Activated CD4-positive, alpha-beta T cell treated with anti-CD3 and anti-CD28 coated beads, Interleukin-2, Interleukin-4, amounts not matched to agents 100 ng/mL and 50 ng/mL, durations not matched to agents 16 hours and 8 hours (primary cell): ENCODE measurements around the gene DSP.
A peak's percentile ranks its signal among the peaks of the same experiment; 100 is the strongest.

Experiments used
- DNase-seq: peaks from one replicate; pipeline ENCODE4 v3.0.0-alpha.2; 2020; ENCODE audit warnings: low spot score

The DSP gene, protein sequence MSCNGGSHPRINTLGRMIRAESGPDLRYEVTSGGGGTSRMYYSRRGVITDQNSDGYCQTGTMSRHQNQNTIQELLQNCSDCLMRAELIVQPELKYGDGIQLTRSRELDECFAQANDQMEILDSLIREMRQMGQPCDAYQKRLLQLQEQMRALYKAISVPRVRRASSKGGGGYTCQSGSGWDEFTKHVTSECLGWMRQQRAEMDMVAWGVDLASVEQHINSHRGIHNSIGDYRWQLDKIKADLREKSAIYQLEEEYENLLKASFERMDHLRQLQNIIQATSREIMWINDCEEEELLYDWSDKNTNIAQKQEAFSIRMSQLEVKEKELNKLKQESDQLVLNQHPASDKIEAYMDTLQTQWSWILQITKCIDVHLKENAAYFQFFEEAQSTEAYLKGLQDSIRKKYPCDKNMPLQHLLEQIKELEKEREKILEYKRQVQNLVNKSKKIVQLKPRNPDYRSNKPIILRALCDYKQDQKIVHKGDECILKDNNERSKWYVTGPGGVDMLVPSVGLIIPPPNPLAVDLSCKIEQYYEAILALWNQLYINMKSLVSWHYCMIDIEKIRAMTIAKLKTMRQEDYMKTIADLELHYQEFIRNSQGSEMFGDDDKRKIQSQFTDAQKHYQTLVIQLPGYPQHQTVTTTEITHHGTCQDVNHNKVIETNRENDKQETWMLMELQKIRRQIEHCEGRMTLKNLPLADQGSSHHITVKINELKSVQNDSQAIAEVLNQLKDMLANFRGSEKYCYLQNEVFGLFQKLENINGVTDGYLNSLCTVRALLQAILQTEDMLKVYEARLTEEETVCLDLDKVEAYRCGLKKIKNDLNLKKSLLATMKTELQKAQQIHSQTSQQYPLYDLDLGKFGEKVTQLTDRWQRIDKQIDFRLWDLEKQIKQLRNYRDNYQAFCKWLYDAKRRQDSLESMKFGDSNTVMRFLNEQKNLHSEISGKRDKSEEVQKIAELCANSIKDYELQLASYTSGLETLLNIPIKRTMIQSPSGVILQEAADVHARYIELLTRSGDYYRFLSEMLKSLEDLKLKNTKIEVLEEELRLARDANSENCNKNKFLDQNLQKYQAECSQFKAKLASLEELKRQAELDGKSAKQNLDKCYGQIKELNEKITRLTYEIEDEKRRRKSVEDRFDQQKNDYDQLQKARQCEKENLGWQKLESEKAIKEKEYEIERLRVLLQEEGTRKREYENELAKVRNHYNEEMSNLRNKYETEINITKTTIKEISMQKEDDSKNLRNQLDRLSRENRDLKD (N-terminal part only)

DNA sequence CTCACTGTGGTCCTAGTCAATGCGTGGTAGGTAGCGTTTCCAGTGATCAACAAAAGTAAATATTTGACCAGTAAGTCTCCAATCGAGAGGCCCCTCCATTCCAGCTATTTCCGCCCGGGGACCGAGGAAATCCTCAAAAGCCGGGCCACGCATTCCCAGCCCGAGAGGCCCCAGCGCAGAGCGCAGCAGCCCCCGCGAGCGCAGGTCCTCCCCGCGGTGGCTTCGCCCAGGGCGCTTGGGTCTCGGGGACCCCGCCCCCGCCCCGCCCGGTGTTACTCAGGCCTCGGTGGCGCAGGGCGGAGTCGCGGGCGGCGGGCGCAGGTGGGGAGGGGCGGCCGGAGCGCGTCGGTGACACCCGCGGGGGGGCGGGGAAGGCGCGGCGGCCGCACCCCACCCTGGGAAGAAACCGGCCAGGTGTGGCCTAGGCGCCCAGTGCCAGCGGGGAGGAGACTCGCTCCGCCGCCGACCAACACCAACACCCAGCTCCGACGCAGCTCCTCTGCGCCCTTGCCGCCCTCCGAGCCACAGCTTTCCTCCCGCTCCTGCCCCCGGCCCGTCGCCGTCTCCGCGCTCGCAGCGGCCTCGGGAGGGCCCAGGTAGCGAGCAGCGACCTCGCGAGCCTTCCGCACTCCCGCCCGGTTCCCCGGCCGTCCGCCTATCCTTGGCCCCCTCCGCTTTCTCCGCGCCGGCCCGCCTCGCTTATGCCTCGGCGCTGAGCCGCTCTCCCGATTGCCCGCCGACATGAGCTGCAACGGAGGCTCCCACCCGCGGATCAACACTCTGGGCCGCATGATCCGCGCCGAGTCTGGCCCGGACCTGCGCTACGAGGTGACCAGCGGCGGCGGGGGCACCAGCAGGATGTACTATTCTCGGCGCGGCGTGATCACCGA, at the start of gene DSP:
TSS of gene DSP (plus strand) at position 497 of the 890 bp plus-strand sequence. CDS start at position 742, 245 bp downstream.
- peak; percentile 6 for DNase-seq

DNA sequence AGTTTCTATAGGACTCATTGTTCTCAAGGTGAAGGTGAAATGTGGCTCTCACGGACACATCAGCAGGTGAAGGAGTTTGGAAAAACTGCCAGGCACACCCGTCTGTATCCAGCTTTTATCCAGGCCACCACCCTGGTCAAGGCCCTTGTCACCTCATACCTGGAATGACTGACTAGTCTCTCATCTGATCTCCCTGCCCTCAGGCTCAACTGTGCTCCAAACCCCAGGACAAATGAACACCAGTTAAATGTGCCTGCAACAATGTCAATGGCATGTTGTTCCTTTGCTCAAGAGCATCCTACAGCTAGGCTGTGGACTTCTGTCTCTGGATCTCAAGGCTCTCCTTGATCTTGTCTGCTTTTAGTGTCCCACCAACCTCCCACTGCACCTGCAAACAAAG, 47.6 kb upstream of the DSP start:
- DNase-seq, result no peak

DNA sequence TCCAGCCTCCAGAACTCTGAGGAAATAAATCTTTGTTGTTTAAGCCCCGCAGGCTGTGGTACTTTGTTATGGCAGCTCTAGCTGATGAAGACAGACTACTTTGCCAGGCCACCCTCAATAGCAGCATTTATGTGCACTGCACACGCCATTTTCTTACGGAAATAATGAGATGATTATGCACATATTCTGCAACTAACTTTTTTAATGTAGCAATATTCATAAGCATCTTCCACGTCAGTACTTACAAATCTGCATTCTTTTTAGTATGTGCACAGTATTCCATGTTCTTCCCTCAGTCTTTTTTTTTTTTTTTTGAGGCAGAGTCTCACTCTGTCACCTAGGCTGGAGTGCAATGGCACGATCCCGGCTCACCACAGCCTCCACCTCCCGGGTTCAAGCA, 46.8 kb upstream of the DSP start:
- DNase-seq, result no peak

DNA sequence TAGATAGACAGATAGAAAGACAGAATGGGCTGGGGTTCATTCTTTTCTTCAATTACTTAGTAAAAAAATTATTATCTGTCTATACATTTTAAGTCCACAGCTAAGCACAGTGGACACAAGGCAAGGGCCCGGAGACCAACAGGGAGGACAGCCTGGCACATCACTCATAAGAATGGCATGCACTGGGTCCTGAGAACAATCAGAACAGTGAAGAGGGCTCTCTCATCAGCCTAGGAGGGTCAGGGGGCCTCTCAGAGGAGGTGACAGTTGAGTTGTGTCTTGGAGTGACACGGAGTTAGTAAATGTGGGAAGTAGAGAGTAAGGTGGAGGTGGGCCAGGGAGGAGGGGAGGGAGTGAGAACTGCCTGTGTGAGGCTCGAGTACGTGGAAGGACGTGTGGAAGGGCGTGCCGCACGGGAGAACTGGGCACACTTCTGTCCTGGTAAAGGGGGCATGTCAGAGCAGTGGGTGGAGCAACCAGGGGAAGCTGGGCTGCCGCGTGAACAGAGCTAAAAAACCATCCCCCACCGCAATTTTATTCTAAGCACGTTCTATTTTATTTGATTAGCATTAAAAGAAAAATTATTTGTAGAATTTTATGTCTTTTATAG, 45.1 kb upstream of the DSP start:
- DNase-seq, result no peak

DNA sequence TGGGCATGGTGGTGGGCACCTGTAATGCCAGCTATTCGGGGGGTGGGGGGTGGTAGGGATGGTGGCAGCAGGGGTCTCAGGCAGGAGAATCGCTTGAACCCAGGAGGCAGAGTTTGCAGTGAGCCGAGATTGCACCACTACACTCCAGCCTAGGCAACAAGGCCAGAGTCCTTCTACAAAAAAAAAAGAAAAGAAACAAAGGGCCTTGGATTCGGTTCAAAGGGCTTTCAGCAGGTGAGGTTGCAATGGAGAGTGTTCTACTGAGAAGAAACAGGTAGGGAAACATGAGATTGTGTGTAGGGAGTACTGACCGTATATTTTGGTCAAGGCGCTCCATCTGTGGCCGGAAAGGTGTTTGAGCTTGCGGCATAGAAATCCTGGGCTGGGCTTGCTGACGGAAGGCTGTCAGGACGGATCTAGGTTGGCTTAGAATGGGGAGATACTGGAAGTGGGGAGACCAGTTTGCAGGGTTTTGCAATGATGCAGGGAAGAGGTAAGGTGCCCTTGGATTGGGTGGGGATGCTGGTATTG, 40.7 kb upstream of the DSP start:
- no peak for DNase-seq

DNA sequence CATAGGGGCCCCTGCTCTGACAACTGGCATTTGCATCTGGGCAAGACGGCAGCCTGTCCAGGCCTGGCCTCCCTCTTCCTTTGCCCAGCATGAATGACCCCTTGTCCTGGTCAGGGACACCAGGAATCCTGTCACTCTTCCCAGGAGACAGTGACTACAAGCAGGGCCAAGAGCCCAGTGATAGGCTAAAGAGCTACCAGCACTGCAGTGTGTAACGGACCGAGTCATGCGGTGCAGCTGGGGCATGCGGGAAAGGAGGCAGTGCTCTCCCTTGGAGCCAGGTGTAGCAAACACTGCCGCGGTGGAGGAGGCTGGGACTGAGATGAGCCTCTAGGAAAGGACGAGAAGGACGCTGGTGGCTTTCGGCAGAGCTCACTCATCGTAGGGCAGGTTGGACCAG, 38.7 kb upstream of the DSP start:
- DNase-seq, result no peak

DNA sequence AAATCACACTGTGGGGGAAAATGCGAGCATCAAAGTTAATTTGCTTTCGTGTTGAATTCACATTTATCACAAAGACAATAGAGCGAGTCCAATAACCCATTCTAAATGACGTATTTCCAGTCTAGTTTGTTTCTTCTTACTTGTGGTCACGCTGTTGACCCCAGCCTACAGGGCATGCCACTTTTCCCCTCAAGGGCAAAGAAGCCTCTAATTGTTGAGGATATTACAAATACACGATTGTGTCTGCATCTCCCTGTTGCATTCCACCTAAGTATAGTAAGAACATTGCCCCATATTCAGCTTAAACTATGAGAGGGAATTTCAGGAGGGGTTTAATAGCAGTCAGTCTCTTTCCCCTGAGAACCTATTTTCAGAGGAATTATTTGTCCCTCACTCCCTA, 37.4 kb upstream of the DSP start:
- DNase-seq, result no peak

DNA sequence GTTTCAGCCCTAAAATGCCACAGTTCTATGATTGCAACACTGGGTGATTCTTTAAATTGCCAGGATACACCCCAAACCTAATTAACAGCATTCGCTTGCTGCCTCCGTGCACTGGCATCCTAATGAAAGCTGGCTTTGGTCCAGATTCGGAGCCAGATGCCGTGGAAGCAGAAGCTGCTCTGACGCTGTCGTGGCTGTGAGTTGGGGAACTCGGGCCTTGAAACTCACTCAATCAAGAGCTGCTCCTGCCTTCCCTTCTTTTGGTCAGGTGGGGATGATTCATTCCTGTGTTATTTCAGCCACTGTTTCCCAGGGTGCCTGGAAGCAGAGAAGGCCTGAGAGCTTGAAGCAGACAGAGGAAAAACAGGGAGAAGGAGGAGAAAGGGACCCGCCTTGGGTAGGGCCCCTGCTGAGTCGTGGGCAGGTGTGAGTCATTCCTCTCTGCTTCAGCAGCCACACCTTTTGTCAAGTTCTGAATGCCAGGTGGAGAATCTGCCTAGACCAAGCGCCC, 36.2 kb upstream of the DSP start:
- DNase-seq, result no peak

DNA sequence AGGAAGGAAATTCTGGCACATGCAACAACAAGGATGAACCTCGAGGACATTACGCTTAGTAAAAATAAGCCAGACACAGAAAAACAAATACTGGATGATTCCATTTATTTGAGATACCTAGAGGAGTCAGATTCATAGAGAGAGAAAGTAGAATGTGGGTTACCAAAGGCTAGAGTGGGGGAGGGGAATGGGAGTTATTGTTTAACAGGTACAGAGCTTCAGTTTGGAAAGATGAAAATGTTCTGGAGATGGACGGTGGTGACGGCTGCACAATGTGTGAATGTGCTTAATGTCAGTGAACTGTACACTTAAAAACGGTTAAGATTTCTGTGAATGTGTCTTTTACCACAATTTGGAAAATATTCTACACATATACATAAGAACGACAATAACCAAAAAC, 33.9 kb upstream of the DSP start:
- no peak for DNase-seq

DNA sequence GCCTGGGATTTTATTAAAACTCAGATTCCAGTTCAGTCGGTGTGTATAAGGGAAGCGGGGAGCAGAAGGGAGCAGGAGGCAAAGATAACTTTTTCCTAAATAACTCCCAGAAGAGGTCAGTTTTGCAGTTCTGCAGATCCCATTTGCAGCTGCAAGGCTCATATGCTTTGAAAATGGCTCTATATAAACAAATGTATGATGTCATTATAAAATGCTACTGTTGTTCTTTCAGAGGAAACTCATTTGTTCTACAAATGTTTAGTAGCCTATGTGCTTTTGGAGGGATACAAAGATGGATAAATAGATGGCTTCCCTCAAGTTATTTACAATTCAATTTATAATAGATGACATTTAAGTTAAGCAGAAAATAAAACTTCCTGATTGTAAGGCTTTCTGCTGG, 29.2 kb upstream of the DSP start:
- DNase-seq, result no peak

DNA sequence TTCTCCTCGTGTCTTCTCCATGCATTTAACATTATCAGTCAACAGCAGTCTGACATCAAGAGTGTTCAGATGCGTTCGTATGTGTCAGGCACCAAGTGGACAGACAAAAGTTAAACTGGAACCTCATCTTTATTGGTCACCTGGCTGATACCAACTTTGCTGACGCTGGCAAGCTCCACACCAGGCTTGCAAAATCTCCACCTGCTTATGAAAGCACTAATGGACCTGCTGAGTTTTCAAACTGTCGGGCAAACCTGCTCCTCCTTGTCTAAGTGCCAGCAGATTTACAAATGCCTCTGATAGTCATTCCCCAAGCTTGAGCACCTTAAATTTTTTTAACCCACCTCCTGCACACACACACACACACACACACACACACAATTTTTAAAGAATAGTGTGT, 27.9 kb upstream of the DSP start:
- no peak for DNase-seq

DNA sequence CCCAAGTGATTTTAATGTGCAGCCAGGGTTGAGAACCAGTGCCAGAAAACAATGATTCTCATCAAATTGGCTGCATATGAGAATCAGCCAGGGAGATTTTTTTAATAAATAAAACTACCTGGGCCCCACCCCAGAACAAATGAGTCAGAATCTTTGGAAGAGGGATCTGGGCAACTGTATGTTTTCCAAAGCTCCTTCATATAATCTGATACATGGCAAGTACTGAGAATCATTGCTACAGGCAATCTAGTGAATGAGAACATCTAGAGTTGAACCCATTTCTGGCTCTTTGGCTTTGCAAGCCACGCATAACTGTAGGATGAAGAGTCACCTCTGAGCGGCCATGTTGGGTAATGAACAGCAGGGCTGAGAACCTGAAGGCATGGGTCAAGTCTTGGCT, 26.1 kb upstream of the DSP start:
- DNase-seq, result no peak

DNA sequence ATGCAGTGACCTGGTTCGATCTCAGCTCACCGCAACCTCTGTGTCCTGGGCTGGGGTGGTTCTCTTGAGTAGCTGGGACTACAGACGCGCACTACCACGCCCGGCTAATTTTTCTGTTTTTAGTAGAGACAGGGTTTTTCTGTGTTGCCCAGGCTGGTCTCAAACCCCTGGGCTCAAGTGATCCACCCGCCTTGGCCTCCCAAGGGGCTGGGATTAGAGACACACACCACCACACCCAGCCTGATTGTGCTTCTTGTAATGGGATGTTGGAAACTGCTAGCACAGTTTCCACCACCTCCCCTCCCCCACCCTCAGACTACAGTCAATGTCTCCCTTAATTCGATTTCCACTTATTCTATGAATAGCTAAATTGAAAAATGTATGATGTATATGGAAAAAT, 22.6 kb upstream of the DSP start:
- DNase-seq, result no peak

DNA sequence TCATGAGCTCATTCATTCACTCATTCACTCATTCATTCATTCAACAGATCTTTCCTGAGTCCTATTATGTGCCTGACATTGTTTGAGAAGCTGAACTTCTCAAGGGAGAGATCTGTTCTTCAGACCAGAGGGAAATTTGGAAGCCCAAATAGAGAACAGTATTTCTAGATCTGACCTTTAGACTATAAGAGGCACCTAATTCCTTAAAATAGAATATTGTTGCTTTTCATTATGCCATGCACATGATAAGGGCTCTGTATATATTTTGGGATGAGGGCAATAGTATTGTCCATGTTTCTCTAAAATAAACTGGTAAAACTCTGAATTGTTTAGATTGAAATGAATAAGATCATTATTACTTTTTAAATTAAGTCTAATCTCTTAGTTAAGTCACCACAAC, 18.6 kb upstream of the DSP start:
- DNase-seq, result no peak

DNA sequence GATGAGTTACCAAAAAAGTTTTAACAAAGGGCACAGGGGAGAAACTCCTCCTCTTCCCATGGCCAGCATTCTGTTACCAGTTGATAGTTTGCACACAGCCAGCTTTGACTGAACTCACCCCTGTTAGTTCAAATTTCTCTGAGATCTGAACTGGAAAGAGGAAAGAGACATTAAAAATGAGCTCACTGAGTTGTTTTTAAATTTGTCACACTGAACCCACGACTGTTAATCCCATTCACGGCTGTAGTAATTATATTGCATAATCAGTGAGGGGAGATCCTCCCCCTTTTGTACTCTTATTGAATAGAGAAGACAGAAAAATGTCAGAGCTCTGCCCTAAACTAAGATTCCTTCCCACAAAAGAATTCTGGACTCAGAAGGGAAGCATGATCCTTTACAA, 17.5 kb upstream of the DSP start:
- no peak for DNase-seq

DNA sequence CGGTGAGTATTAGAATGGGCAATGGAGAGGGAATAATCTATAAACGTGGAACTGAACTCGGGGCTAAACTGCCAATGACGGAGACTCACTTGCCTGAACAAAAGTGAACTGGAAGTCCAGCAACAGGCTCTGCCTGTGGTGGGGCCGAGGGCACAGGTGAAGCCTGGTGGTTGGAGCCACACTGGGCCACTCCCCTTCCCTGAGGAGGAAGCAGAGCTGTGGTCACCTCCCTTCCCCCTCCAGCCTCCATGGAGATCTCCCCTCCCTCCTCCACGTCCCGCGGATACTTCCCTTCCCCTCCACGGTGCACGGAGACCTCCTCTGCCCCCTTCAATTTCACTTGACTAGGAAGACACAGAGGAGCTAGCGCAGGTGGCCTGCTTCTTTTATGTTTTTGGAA, 14.7 kb upstream of the DSP start:
- DNase-seq, result no peak

DNA sequence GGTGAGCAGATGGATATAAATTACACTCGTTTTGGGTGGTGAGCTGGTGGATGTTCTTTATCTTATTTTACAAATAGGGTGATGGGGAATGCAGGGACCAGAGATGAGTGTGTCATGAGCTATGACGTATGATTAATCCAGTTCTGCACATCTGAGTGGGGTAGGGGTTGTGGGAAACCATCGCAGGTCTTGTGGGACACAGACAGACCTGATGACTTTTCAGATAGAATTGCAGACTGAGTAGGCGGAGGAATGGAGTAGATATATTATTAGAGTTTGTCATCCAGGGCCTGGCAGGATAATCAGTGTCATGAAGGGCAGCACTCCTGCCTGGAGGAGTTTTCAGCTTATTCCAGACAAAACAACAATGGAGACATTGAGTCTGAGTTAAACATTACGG, 12.9 kb upstream of the DSP start:
- no peak for DNase-seq

DNA sequence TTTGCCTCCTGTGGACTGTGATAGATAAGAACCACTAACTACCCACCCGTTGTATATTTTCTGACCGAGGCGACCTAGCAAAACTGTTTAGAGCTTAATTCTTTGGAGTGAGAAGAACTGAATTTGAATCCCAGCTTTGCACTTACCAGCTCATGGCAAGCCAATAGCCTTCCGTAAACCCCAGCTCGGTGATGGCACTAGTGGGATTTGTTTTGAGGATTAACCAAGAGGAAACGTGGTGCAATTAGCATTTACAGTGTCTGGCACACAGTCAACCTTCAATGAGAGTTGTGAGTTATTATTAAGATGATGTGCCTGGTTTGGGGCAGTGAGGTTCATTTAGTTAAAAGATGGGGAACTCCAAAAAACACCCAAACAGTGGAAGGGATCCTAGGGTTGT, 12.3 kb upstream of the DSP start:
- DNase-seq, result no peak

DNA sequence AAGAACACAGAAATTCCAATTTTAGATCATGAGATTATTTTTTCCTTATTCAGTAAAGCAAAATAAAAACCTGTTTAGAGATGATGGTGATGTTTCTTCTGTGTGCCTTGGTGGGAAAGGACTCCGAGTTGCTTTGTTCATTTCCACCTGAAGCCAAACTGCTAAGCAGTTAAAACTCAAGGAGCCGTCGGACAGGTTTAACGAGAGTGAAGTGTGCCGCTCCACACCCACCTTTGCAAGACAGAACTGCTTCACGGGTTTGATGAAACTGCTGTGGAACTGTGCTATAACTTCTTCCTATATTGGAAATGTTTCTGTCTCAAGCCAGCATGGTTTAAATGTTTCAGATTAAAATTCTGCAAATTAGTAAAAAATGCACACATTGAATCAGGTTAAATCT, 9.2 kb upstream of the DSP start:
- DNase-seq, result no peak

DNA sequence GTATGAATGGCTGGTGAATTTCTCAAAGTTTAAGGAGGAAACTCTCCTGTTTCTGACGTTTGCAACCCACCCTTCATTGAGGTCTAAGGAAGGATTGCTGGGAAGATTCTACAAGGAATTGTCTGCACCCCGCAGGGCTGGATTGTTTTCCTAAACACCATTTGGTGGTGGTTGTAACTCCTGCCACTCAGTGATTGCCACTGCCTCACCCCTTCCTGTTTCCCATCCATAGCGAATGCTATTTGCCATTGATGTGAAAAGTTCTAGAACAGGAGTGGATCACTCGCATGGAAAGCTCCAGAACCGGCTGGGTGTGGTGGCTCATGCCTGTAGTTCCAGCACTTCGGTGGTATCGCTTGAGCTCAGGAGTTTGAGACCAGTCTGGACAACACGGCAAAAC, 8.7 kb upstream of the DSP start:
- no peak for DNase-seq

DNA sequence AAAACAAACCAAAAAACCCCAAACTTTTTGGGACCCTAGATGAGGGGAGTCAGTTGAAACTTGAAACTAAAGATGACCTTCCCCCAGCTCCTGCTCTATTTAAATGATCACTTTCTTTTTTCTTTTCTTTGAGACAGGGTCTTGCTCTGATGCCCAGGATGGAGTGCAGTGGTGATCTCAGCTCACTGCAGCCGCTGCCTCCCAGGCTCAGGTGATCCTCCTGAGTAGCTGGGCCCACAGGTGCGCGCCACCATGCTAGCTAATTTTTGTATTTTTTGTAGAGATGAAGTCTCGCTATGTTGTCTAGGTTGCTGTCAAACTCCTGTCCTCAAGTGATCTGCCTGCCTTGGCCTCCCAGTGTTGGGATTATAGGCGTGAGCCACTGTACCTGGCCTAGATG, 7.3 kb upstream of the DSP start:
- DNase-seq, result no peak
